B cell (primary cell): ENCODE results near the gene CDYL. TPM values are rescaled to one million over a fixed set of nuclear protein-coding genes. Genes with fewer than 3 reads are reported as not detected.

ENCODE experiments used
- ATAC-seq: fragments of 200-7000 bp; cut with Tn5 transposase; one replicate; pipeline ENCODE4 v1.10.0; 2021; ENCODE audit warnings: low read depth, mild to moderate bottlenecking, moderate number of reproducible peaks, moderate library complexity
- CTCF ChIA-PET: fragments of 350-600 bp; sonication (Branson Sonifier 250); formaldehyde crosslinking; loops from one replicate; lab custom pipeline; 2021; ENCODE audit warnings: antibody characterized with exemption, inconsistent platforms; lab: Charles Lee
- POLR2A ChIA-PET: fragments of 350-600 bp; sonication (Branson Sonifier 250); formaldehyde crosslinking; loops from one replicate; lab custom pipeline; 2021; ENCODE audit warnings: antibody characterized with exemption; lab: Charles Lee
- DNase-seq: peaks from one replicate; pipeline ENCODE4 v3.0.0; 2013
- H2AFZ ChIP-seq: 2 replicates; pipeline ENCODE4 v1.6.1; 2012; ENCODE audit warnings: mild to moderate bottlenecking, low read depth, low read length; ENCODE audit not compliant: insufficient read depth, poor library complexity, severe bottlenecking
- H3K27ac ChIP-seq, 2 donors: 1 replicate in 1 of 2; 2 replicates in 1 of 2; pipeline ENCODE4 v1.5.1; 2012 to 2013; ENCODE audit warnings: low read length in 2 of 2, mild to moderate bottlenecking in 2 of 2, moderate library complexity in 1 of 2
- H3K27me3 ChIP-seq, 4 experiments: fragments of 200-600 bp in 1 of 4; sonication (generic) in 1 of 4; replicated peaks in 1 of 4; 1 replicate in 2 of 4; 2 replicates in 2 of 4; pipeline versions ENCODE4 v1.6.1 to v1.7.0; 2013 to 2016; ENCODE audit warnings: low read length in 3 of 4, mild to moderate bottlenecking in 2 of 4, mixed read lengths in 1 of 4, moderate library complexity in 1 of 4; ENCODE audit not compliant: insufficient read depth in 4 of 4, control insufficient read depth in 3 of 4; ENCODE audit errors: control extremely low read depth in 1 of 4
- H3K36me3 ChIP-seq, 2 experiments: replicated peaks in 1 of 2; 1 replicate in 1 of 2; 2 replicates in 1 of 2; pipeline versions ENCODE4 v1.6.1 to v1.7.1; 2013; ENCODE audit warnings: low read length in 1 of 2; ENCODE audit not compliant: insufficient read depth in 2 of 2, control insufficient read depth in 1 of 2; ENCODE audit errors: control extremely low read depth in 1 of 2, extremely low read depth in 1 of 2
- H3K4me1 ChIP-seq, 2 donors: fragments of 200-600 bp in 1 of 2; sonication (generic) in 1 of 2; 1 replicate in 1 of 2; 2 replicates in 1 of 2; pipeline versions ENCODE4 v1.5.1 to v1.6.1; 2013 to 2017; ENCODE audit warnings: low read length in 2 of 2; ENCODE audit not compliant: control insufficient read depth in 2 of 2, insufficient read depth in 2 of 2
- H3K4me2 ChIP-seq: replicated peaks from 2 replicates; pipeline ENCODE3; 2012; ENCODE audit warnings: mild to moderate bottlenecking, low read depth, low read length; ENCODE audit not compliant: poor library complexity, severe bottlenecking
- H3K4me3 ChIP-seq, 5 experiments: fragments of 200-600 bp in 1 of 5; sonication (generic) in 1 of 5; 1 replicate in 3 of 5; 2 replicates in 2 of 5; pipeline versions ENCODE4 v1.5.1 to v1.7.0; 2011 to 2016; ENCODE audit warnings: low read length in 4 of 5, mild to moderate bottlenecking in 4 of 5, low read depth in 2 of 5, control low read depth in 1 of 5, moderate library complexity in 1 of 5; ENCODE audit not compliant: insufficient read depth in 1 of 5; ENCODE audit errors: control extremely low read depth in 1 of 5, extremely low read depth in 1 of 5
- H3K79me2 ChIP-seq: fragments of 200-600 bp; sonication (generic); one replicate; pipeline ENCODE4 v1.6.0; 2016; ENCODE audit warnings: low read length; ENCODE audit not compliant: control insufficient read depth, insufficient read depth
- H3K9ac ChIP-seq: fragments of 200-600 bp; sonication (generic); 2 replicates; pipeline ENCODE4 v1.6.1; 2017; ENCODE audit warnings: mild to moderate bottlenecking, low read length, moderate library complexity
- H3K9me3 ChIP-seq, 3 donors: one replicate each; pipeline versions ENCODE4 v1.6.1 to v1.7.1; 2013; ENCODE audit warnings: low read length in 2 of 3; ENCODE audit not compliant: control insufficient read depth in 2 of 3, insufficient read depth in 1 of 3; ENCODE audit errors: control extremely low read depth in 1 of 3
- H4K20me1 ChIP-seq: 2 replicates; pipeline ENCODE4 v1.6.0; 2012; ENCODE audit warnings: mild to moderate bottlenecking, low read length; ENCODE audit not compliant: insufficient read depth, control insufficient read depth, poor library complexity, severe bottlenecking
- H3K27ac Mint-ChIP-seq: one replicate; pipeline ENCODE4 v1.8.0; 2021; ENCODE audit warnings: mixed read lengths
- H3K27me3 Mint-ChIP-seq: one replicate; pipeline ENCODE4 v1.8.0; 2021; ENCODE audit warnings: mixed read lengths
- H3K4me1 Mint-ChIP-seq: one replicate; pipeline ENCODE4 v1.8.0; 2021; ENCODE audit warnings: mixed read lengths
- H3K4me3 Mint-ChIP-seq: one replicate; pipeline ENCODE4 v1.8.0; 2021; ENCODE audit warnings: mixed read lengths
- H3K9me3 Mint-ChIP-seq: one replicate; pipeline ENCODE4 v1.8.0; 2022; ENCODE audit warnings: mixed read lengths; ENCODE audit not compliant: insufficient read depth
- CTCF ChIP-seq: fragments of 200-600 bp; IDR thresholded peaks from one replicate; pipeline ENCODE4 v1.8.0; 2022; ENCODE audit warnings: antibody characterized with exemption, mild to moderate bottlenecking
- EZH2 ChIP-seq: IDR thresholded peaks from 2 replicates; pipeline ENCODE4 v1.6.1; 2012; ENCODE audit warnings: borderline replicate concordance, low read depth, mild to moderate bottlenecking, moderate library complexity, low read length; ENCODE audit not compliant: insufficient read depth, poor library complexity, severe bottlenecking
- WGBS: methylation state at CpG from one replicate; pipeline ENCODE4 v1.1.5; 2013; ENCODE audit warnings: missing lambda C conversion rate; ENCODE audit not compliant: insufficient coverage; 5-methylcytosine and 5-hydroxymethylcytosine counted together
- intact Hi-C: fragments of 100-400 bp; cut with micrococcal nuclease; formaldehyde crosslinking; loops from one replicate; pipeline ENCODE4 v1.10.0; 2022
- polyA plus RNA-seq: library from polyadenylated mRNA; depleted of rRNA; stranded (reverse); fragments of >200 nt; gene quantifications from 2 replicates; pipeline ENCODE4 v1.2.3, GENCODE V29; 2012
- total RNA-seq, 2 donors: library from RNA; stranded (reverse); fragments of 120-200 nt in 1 of 2; gene quantifications; 1 replicate in 1 of 2; 2 replicates in 1 of 2; pipeline versions ENCODE4 v1.2.3 to v1.2.4, GENCODE V29; 2013 to 2022

Gene CDYL
- total and polyA plus RNA-seq, 2 donors (not counting 1 experiment from before 2014, with no cell fraction given): 15.6 to 63.0 TPM

- no peaks in the 10 kb centered on the region for H3K4me1 Mint-ChIP-seq
- no peak overlapping the region for H3K4me3 Mint-ChIP-seq
- TF ChIP-seq EZH2 (no peak), CTCF (no peak)
- H3K9me3 Mint-ChIP-seq: no peaks in the 10 kb centered on the region
- H3K4me1 ChIP-seq: no peaks in the 10 kb centered on the region
- H3K4me2 ChIP-seq: no peak overlapping the region
- DNase-seq (no peak), ATAC-seq (no peak)
- no peak overlapping the region for H3K27ac ChIP-seq
- intact Hi-C loops: no loop called here
- H2AFZ ChIP-seq: no peak overlapping the region
- H3K27ac Mint-ChIP-seq: no peak overlapping the region
- peaks cover 7% of the 10 kb centered on the region for H3K27me3 Mint-ChIP-seq
- H3K9ac ChIP-seq: no peak overlapping the region
- H3K9me3 ChIP-seq: peaks cover 0 to 4% (median 0%) of the 10 kb centered on the region in 3 donors
- H3K79me2 ChIP-seq: no peaks in the 10 kb centered on the region
- no peaks in the 10 kb centered on the region for H3K36me3 ChIP-seq
- POLR2A ChIA-PET: no interaction called here
- peaks cover 0 to 3% (median 0%) of the 10 kb centered on the region in 4 experiments for H3K27me3 ChIP-seq
- no peak overlapping the region for H3K4me3 ChIP-seq
- CTCF ChIA-PET: no interaction called here
- H4K20me1 ChIP-seq: no peaks in the 10 kb centered on the region
- WGBS: 90% methylated on average over 5 of the region's 9 CpGs
Observed at GRCh38 chr6:4970739-4971395, 194.7 kb downstream of the CDYL start.

- POLR2A ChIA-PET: no interaction called here
- Histone ChIP-seq H3K27me3 (peaks cover 0 to 3% (median 0%) of the 10 kb centered on the region in 4 experiments), H3K4me3 (no peak overlapping the region), H3K79me2 (no peaks in the 10 kb centered on the region), H3K36me3 (no peaks in the 10 kb centered on the region), H2AFZ (no peak overlapping the region), H3K9me3 (peaks cover 0 to 4% (median 0%) of the 10 kb centered on the region in 3 donors), H3K4me1 (no peaks in the 10 kb centered on the region), H3K4me2 (no peak overlapping the region), H3K9ac (no peak overlapping the region), H4K20me1 (no peaks in the 10 kb centered on the region), H3K27ac (no peak overlapping the region)
- no peaks in the 10 kb centered on the region for H3K4me1 Mint-ChIP-seq
- intact Hi-C loops: no loop called here
- H3K9me3 Mint-ChIP-seq: peaks cover under 1% of the 10 kb centered on the region
- ATAC-seq (no peak), DNase-seq (no peak)
- 87% methylated on average over 7 of the region's 7 CpGs for WGBS
- no peak overlapping the region for H3K4me3 Mint-ChIP-seq
- H3K27me3 Mint-ChIP-seq: peaks cover 10% of the 10 kb centered on the region
- CTCF ChIA-PET: no interaction called here
- TF ChIP-seq EZH2: no peak
- TF ChIP-seq CTCF: no peak
- no peak overlapping the region for H3K27ac Mint-ChIP-seq
Observed at GRCh38 chr6:4971851-4972250, 195.6 kb downstream of the CDYL start.
